Stimulated activated CD4-positive, alpha-beta T cell treated with anti-CD3 and anti-CD28 coated beads, Interleukin-2, amount 100 ng/mL, for 48 hours (primary cell): ENCODE data around the gene VIPR2.
"Not testable (repeated sequence)": the region's sequence is repeated elsewhere in the genome, so short reads cannot be mapped to it uniquely, and the experiment has no call there.

ENCODE experiments used
- DNase-seq, 2 donors: peaks; one replicate each; pipeline ENCODE4 v3.0.0-alpha.2; 2020

The VIPR2 gene

DNA sequence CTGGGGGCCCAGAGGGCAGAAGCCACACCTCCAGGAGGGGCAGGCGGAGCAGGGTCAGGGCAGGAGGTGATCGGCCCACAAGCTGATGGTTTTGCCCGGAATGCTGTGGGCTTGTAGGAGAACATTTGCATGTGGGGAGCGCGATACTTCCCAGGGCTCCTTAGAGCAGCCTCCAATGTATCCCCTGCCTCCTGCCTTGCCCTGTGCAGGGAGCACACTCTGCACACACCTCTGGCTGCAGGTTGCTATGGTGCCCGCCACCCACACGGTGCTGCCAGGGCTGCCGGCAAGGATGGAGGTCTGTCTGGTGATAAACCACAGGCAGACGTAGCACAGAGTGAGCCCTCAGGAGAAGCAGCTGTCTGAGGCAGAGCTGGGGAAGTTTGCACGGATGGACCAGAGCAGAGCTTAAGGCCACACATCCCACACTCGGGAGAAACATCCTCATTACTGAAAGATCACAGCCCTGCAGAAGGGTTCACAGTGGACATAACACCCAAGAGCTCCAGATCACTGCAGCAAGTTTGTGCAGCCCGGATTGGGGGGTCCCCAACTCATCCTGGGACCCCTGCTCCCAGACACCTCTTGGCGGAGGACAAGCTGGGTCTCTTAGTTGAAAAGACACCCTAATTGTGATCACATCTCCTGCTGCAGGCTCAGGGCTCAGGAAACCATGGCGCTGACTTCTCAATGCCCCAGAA lies 41.8 kb downstream of the VIPR2 start:
- DNase-seq = no peak

DNA sequence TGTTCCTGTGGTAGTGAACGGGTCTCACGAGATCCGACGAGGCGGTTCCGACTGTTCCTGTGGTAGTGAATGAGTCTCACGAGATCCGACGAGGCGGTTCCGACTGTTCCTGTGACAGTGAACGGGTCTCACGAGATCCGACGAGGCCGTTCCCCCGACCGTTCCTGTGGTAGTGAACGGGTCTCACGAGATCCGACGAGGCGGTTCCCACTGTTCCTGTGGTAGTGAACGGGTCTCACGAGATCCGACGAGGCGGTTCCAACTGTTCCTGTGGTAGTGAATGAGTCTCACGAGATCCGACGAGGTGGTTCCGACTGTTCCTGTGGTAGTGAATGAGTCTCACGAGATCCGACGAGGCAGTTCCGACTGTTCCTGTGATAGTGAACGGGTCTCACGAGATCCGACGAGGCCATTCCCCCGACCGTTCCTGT lies 43.0 kb downstream of the VIPR2 start:
- not testable (repeated sequence) for DNase-seq

DNA sequence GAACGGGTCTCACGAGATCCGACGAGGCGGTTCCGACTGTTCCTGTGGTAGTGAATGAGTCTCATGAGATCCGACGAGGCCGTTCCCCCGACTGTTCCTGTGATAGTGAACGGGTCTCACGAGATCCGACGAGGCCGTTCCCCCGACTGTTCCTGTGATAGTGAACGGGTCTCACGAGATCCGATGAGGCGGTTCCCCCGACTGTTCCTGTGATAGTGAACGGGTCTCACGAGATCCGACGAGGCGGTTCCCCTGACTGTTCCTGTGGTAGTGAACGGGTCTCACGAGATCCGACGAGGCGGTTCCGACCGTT lies 43.6 kb downstream of the VIPR2 start:
- not testable (repeated sequence) for DNase-seq

DNA sequence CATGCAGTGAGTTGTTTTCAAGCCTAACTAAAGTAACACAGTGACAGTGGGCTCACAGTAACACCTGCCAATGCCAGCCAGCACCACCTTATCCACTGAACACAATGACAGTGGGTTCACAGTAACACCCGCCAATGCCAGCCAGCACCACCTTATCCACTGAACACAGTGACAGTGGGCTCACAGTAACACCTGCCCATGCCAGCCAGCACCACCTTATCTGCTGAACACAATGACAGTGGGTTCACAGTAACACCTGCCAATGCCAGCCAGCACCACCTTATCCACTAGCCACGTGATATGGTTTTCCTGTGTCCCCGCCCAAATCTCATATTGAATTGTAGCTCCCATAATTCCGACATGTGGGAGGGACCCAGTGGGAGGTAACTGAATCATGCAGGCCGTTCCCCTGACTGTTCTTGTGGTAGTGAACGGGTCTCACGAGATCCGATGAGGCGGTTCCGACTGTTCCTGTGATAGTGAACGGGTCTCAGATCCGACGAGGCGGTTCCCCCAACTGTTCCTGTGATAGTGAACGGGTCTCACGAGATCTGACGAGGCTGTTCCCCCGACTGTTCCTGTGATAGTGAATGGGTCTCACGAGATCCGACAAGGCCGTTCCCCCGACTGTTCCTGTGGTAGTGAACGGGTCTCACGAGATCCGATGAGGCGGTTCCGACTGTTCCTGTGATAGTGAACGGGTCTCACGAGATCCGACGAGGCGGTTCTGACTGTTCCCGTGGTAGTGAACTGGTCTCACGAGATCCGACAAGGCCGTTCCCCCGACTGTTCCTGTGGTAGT lies 44.2 kb downstream of the VIPR2 start:
- DNase-seq = not testable (repeated sequence)

DNA sequence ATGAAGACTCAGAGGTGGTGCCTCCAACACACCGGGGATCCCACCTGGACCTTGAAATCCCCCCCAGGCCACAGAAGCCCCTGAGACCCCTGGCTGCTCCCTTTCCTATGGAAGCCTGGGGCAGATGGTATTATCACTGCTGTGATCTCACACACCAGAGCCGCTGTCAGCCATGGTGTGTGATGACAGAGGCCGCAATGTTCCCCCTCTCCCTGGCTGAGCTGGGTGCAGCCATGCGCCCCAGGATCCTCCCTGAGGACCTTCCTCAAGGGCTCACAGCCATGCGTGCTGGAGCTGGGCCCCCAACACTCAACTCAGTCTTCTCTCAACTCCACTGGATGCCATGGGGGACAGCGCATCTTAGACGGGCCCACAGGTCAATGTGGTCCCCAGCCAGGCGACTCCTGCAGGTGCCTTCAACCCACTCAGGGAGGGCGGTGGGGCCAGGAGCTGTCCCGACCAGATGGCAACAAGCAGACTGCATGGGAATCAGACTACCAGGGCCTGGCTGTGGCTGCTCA lies 44.9 kb downstream of the VIPR2 start:
- DNase-seq = no peak

DNA sequence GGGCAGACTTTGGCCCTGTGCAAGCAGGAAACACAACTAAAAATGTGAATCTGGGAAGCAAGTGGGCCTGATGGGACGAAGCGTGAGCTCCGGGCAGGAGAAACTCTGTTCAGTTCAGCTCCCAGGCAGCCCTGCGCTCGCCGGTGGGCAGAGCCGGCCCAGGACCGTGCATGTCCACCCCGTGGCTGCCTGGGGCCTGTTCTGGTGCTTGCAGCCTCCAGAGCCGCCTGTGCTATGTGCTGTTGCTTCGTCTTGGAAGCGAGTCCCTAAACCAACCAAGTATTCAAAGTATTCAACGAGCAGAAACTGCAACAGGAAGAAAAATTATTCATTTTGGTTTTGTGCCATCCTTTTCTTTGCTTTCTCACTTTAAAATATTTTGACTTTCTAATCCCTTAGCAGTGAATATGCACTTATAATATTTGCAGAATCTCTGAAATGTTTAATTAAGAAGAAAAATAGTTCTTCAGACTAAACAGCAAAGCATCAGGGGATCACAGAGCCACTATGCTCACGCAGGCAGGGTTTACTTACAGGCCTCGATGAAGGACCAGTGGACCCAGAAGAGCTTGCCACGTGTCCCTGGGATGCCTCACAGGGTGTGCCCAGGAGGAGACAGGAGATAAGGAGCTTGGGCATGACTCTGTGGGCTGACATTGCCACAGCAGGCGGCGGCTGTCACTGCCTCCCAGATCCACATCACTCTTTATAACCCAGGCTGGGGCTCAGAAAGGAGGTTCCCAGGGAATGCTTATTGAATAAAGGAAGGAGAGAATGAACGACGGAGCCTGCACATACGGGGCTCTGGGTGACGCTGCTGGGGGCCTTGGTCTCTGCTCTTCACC lies 45.6 kb downstream of the VIPR2 start:
- no peak for DNase-seq

DNA sequence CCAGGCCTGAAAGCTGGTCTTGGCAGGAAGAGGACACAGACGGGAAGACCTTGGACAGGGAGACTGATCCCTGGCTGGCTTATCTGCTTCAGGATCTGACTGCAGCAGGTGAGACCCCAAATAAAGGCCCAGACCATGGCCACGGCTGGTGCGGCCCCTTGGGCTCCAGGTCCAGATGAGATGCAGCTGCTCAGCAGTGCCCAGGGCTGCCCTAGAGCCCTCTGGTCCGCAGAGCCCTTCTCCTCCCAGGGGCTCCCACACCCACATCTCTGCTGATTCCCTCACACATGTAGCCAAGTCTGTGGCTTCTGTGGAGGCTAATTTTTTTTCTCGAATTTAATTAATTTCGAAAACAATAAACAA lies 46.3 kb downstream of the VIPR2 start:
- DNase-seq = no peak

DNA sequence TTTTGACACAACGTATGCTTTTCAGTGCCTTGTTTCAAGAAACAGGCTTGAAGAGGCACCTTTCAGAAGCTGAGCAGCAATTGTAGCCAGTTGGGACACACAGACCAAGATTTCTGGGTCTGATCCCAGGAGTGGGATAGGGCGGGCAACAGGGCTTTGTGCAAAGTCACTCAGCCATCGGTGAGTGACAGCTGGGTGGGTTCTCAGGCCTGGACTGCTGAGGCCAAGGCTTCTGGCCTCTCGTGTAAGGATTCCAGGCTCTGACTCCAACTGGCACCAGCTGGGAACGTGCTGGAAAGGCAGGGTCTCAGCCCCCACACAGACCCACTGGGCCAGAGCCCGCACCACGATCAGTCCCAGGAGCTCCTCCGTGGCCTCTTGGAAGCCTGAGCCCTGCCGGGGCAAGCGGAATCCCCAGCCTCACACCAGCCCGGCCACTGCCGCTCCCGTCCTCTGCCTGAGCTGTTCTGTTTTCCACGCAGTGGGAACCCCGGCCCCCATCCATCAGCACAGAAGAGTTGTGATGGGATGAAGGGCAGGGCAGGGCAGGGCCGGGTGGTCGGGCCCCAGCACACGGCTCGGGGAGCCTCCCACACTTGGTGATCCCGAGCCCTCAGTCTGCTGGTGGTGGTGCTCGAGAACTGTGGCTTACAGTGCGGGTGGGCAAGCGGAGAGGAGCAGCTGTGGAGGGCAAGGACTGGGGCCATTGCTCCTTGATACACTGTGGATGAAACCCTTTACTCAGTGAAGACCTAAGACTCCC lies 46.8 kb downstream of the VIPR2 start:
- DNase-seq = no peak

DNA sequence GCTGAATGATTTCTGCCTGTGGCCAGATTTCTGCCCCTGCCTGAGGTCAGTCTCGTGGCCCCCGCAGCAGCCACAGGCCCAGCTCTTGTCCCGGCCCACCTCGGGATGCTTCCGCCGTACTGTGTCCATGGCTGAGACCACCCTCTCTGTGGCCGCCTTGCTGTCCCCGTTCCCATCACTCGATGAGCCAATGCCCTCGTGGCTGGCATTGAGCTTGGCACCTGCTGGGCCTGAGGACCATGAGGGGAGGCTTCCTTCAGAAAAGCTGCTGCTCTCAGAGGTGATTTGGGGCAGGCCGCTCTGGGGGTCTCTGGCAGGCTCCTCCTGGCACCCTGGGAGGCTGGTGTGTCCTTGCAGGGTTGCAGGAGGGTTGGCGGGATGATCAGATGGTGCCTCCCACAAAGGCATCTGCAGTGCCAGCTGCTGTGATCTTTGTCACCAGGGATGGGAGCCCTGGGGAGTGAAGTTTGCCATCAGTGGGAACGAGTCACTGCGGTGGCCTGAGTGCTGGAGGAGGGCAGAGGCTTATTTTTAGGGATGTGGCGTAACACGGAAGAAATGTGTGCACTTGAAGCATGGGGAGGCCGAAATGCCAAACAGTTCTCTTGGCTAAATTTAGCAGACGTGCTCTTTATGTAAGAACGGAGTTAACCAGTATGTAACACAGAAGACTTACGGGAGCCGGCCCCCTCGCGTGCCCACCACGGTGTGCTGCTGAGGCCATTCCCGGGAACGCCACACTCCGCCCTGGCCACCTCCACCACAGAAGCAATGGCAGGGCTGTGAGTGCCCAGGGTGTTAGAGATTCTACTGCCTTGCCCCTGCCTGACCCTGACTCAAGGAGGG lies 47.7 kb downstream of the VIPR2 start:
- DNase-seq = no peak

DNA sequence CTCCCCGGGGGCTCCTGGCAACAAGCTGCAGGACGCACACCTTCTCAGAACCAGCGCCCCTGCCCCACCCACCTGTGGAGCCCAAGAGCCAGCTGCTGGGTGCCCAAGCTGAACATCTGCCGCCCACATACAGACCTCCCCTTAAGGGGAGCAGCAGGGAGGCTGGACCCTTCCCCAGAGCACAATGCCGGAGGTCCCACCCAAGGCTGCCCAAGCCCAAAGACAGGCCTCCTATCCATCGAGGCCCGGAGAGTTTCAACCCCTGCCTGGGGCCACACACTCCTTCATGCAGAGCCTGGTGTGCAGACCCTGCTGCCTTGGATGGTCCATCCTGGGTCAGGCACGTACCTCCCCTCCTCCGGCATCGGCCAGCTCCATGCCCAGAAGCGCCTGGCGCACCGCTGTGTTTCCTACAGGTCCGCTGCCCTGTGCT lies 48.7 kb downstream of the VIPR2 start:
- DNase-seq = no peak

DNA sequence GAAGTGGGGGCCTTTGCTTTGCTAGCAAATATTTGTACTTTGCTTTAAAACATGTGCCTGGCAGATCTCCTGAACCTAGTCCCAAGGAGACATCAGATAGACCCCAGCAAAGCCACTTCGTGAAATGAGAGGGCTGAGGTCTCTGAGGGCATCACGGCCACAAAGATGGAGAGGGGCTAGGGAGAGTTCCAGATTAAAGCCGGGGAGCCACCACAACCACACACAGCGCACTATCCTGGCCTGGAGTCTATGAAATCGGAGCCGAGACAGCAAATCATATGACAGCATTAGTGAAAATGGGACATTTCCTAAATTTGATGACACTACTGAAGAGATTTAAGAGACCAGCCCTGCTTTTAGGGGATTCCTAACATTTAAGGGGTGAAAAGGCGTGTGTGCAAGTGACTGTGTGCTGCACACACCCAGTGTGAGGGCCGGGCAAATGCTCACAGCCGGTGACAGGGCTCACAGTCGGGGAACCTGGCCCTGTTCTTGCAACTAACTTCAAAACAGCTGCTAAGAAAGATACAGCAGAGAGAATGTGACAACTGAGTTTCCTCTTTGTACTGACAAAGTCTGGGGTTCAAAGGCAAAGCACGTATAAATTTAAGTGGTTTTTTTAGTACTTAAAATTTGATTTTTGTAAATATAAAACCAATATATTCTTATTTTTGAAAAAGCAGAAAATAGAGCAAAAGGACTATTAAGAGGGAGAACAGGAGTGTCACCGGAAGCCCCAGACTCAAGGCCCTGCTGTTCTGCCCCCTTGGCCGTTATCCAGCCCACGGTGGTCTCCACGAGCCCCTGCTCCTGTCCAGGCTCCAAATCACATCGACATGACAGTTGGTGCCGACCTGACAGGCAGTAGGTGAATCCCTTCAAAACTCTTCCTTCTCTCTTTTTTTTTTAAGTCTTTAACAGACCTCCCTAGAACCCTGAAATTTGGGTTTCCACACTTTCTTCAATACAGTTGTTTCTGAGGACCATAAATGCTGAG lies 49.5 kb downstream of the VIPR2 start:
- DNase-seq = no peak

DNA sequence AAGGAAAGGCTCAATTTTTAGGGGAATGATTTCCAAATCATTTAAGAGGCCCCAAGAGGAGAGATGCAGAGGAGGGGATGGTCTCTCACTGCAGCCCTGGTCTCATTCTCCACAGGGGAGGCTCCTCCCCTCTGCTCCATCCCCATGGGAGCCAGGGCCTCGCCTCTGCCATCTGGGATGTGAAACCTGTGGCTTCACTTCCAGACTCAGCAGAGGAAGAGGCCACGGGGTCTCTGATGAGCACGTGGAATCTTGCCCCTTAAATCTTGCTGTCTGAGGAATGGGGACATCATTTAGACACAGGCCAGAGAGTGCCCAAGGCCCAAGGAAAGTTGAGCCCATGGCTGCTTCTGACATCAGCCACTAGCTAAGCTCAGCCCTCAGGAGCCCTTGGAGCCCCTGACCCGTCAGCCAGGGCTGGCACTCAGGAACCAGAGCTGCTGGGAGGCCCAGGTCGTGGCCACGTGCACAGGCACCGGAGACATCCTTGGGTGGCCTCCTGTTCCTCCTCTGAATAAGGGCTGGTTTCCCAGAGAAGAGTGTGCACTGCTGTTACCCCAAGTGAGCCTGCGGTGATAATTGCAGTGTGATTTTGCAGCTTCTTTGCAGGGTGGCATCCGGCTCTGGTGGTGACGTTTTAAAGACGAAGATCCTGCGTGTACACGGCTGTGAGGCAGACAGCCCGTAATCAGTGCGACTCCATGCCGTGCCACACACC lies 50.5 kb downstream of the VIPR2 start:
- no peak for DNase-seq

DNA sequence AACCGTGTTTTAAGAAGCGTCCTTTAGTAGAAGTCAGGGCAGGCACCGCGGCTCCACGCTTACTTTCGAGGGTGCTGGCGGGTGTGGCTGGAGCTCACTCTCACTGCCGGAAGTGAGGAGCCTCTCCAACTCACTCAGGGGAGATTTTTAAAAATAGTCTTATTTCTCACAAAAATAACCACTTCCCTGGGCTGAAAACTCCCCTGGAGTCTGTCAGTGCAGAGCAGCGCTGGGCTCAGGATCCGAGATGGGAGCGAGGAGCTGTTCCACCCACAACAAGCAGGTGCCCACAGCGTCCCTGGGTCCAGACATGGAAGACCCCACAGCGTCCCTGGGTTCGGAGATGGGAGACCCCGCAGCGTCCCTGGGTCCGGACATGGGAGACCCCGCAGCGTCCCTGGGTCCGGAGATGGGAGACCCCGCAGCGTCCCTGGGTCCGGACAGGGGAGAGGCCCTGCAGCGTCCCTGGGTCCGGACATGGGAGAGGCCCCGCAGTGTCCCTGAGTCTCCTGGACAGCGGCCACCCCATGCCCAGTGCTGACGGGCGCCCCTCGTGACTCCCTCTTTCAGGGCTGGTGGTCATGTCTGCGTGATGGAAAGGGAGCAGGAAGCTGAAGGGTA lies 51.2 kb downstream of the VIPR2 start:
- no peak for DNase-seq

DNA sequence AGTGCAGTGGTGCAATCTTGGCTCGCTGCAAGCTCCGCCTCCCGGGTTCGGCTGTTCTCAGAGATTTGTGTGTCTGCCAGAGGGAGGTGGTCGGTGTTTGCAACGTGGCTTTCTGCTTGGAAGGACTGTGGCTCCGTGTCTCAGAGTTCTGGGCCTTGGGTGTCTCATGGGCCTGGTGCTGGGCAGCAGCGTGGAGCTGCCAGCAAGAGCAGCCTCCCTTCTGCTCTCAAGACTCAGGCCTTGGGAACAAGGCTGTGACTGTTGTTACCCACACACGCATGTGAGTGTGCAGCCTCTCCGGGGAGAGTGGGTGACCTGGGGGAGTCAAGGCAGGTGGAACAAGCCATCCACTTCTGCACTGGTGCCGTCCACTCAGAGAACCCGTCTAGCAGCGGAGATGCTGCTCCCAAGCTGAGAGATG lies 52.0 kb downstream of the VIPR2 start:
- no peak for DNase-seq

DNA sequence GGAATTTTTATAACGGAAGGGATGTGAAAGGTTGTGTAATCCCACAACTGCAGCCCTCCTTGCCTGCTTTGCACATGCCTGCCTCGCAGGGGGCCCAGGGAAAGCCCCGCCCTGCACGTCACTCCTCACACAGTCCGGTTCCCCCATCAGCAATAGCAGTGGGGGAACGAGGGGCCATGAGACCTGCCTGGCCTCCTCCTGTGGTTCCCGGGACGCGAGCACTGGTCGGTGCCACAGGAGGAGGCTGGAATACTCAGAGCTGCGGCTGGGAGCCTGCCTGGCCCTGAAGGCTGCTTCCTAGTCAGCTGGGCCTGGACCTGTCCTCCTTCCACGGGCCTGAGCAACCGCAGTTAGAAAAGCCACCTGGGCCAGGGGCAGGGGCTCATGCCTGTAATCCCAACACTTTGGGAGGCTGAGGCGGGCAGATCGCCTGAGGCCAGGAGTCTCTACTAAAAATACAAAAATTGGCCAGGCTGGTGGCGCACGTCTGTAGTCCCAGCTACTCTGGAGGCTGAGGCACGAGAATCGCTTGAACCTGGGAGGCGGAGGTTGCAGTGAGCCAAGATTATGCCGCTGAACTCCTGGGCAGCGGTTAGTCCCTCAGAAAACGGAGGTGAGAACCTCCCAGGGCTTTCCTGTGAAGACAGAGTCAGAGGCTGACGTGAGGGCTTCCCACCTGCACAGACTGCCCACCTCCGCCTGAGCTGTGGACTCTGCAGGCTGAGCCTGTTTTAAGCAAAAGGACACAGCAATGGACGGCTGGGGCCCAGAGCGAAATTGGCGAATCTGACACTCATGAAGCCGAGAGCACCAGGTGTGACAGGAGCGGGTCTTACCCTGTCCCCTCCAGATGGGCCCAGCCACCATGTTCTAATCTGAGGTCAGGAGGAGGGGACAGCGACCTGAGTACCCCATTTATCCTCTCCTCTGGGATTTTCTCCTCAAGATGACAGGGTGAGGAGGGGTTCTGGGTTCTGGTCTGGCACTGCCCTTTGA lies 52.9 kb downstream of the VIPR2 start:
- DNase-seq = no peak

DNA sequence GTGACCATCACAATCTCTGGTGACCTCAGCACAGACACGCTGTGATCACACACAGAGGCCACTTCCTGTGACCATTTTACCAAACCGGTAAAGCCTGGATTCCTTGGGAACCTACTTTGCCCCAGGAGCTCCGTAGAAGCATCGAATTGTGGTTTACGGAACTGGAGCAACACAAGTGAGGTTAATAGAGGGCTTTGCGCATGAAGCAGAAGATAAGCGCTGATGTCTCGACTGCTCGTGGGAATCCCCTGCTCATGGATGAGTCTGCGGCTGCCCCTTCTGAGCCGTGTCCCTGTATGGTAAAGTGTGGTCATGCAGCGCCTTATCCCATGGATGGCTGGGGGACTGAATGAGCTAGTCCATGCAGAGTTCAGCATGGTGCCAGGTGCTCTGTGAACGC lies 53.6 kb downstream of the VIPR2 start:
- DNase-seq = no peak

DNA sequence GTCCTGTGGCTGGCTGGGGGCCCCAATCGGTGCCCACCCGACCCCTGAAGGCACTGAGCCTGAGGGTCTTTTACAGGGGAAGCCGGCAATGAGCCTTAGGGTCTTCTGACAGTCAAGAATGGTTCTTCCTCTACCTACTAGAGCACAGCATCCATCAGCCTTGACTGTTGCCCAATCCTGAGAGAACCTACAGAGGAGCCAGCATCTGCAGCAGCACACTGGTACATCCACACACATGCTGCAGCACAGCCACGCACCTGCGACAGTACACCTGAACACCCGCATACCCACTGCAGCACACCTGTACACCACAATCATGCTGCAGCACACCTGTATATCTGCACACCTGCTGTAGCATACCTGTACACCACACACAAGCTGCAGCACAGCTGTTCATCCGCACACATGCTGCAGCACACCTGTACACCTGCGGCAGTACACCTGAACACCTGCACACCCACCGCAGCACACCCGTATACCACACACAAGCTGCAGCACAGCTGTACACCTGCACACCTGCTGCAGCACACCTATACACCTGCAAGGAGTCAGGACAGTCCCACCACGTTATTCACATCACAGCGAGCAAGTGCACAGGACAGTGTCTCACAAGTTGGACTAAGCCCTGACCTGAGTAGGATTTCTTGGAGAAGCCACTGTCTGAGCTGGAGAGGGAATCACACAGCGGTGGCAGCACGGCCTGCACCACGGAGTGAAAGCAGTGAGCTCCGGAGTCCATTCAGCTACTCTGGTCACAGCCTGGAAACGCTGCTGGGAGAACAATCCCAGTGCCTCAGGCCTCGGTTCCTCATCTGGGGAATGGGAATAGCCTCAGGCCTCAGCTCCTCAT lies 56.4 kb downstream of the VIPR2 start:
- DNase-seq = no peak
